ENCODE results near the gene RYR2. TPM values are rescaled to one million over a fixed set of nuclear protein-coding genes. Genes with fewer than 3 reads are reported as not detected.

Gene RYR2
- total RNA-seq, 4 donors from 2014 or later: 0.23 to 4.6 (median 0.89) TPM

DNA sequence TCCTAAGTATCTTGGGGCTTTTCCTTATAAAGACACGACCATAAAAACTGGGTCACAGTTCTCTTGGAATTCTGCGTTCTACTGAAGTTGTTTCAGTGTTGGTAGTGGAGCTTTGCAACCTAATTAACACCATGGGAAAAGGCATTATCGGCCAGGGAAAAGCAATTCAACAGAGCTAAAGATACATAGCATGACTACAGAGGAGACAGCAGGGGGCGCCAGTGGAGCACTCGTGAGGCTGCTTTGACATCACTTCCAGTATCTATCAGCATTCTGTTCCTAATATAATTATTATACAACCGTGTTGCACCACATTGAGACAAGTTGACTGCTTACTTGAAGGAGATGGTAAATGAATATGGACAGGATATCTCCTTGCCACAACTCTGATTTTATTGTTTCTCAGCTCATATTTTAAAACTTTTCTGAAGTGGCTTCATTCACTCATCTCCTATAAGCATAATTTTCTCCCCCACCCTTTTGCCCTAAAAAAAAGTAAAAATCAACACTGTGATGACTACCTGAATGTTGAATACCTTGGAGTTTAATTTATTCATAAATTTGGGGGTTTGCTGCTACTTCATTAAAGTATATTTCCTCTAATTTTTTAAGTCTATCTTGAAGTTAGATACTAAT is 809.3 kb downstream of the RYR2 start:
- DNase-seq: no peak
- Histone ChIP-seq H3K4me1 (no peaks in the 10 kb centered on the region), H3K4me3 (no peak overlapping the region), H3K9me3 (no peaks in the 10 kb centered on the region), H3K36me3 (no peaks in the 10 kb centered on the region), H3K27ac (no peak overlapping the region), H3K27me3 (no peaks in the 10 kb centered on the region)
- TF ChIP-seq POLR2A (IDR thresholded peaks at IDR 0.05): no peak
- TF ChIP-seq, protein P1, sequence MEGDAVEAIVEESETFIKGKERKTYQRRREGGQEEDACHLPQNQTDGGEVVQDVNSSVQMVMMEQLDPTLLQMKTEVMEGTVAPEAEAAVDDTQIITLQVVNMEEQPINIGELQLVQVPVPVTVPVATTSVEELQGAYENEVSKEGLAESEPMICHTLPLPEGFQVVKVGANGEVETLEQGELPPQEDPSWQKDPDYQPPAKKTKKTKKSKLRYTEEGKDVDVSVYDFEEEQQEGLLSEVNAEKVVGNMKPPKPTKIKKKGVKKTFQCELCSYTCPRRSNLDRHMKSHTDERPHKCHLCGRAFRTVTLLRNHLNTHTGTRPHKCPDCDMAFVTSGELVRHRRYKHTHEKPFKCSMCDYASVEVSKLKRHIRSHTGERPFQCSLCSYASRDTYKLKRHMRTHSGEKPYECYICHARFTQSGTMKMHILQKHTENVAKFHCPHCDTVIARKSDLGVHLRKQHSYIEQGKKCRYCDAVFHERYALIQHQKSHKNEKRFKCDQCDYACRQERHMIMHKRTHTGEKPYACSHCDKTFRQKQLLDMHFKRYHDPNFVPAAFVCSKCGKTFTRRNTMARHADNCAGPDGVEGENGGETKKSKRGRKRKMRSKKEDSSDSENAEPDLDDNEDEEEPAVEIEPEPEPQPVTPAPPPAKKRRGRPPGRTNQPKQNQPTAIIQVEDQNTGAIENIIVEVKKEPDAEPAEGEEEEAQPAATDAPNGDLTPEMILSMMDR (IDR thresholded peaks at IDR 0.05): peak in 5 of 6 experiments; percentile 37 to 72 (median 55)
- intact Hi-C loops (cut with DNase I): no loop called here
- WGBS, 2 donors: 9 to 15% methylated on average over 6 of the region's 6 CpGs

DNA sequence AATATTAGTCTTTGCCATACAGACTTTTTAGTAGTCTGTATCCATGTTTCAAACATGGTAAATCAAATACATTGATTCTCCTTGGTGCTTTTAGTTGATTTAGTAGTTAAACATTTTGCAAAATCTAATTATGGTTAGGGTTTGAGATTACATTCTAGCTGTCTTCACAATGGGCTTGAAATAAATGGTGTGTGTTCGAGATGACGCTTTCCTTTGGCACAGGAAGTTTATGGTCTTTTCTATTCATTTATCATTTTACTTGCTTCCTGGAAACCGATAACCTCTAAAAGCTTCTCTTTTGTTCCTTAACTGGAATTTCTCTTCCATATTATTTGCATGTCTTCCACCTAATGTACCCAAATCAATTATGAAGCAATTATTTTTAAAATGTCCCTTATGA is 810.4 kb downstream of the RYR2 start:
- no peaks in the 10 kb centered on the region for H3K9me3 ChIP-seq
- H3K27me3 ChIP-seq: no peaks in the 10 kb centered on the region
- WGBS, 2 donors: 56 to 69% methylated on average over 3 of the region's 3 CpGs
- DNase-seq: no peak
- intact Hi-C loops (cut with DNase I): no loop called here
- H3K4me1 ChIP-seq: no peaks in the 10 kb centered on the region
- no peak overlapping the region for H3K4me3 ChIP-seq
- H3K27ac ChIP-seq: no peak overlapping the region
- no peaks in the 10 kb centered on the region for H3K36me3 ChIP-seq
- TF ChIP-seq, protein P1 (IDR thresholded peaks at IDR 0.05): no peak
- no peak for TF ChIP-seq POLR2A (IDR thresholded peaks at IDR 0.05)

DNA sequence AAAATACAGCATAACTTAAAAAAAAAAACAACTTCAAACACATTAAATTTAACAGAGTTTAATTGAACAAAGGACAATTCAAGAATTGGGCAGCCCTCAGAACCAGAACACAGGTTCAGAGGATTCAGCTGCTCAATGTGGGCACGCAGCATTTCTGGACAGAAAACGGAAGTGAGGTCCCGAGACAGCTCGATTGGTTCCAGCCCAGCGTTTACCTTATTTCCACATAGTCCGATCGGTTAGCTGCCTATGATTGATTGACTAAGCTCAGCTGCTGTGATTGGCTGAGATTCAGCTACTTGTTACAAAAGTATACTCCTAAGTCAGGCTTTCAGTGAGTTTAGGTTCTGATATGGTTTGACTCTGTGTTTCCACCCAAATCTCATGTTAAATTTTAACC is 815.5 kb downstream of the RYR2 start:
- no peaks in the 10 kb centered on the region for H3K36me3 ChIP-seq
- H3K4me3 ChIP-seq: no peak overlapping the region
- TF ChIP-seq, protein P1 (IDR thresholded peaks at IDR 0.05): no peak
- no peak for TF ChIP-seq POLR2A (IDR thresholded peaks at IDR 0.05)
- H3K27ac ChIP-seq: no peak overlapping the region
- H3K4me1 ChIP-seq: no peaks in the 10 kb centered on the region
- no peaks in the 10 kb centered on the region for H3K27me3 ChIP-seq
- intact Hi-C loops (cut with DNase I): no loop called here
- WGBS, 2 donors: 89 to 91% methylated on average over 7 of the region's 7 CpGs
- DNase-seq: no peak
- no peaks in the 10 kb centered on the region for H3K9me3 ChIP-seq

DNA sequence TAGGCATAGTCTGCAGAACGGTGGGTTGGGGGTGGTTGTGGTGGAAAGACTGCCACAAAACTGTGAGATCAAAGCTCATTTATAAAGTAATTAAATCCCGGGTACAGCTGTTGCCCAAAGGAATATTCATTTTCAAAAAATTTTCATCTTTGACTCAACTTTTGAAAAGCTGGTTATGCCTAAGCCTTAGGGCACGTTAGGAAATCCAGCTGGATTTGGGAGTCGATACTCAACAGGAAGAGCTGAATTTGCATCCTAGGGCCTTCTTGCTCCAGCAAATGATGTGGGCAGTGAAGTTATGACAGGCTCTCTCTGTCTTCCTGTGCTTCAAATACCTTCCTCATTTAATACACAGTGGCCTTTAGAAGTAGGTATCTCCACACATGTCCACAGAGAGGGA is 817.0 kb downstream of the RYR2 start:
- Histone ChIP-seq H3K4me1 (peaks cover 0 to under 1% (median 0%) of the 10 kb centered on the region in 3 donors), H3K27ac (no peak overlapping the region), H3K36me3 (no peaks in the 10 kb centered on the region), H3K27me3 (no peaks in the 10 kb centered on the region), H3K4me3 (no peak overlapping the region), H3K9me3 (no peaks in the 10 kb centered on the region)
- DNase-seq: no peak
- TF ChIP-seq POLR2A (IDR thresholded peaks at IDR 0.05): no peak
- TF ChIP-seq, protein P1 (IDR thresholded peaks at IDR 0.05): no peak
- intact Hi-C loops (cut with DNase I): no loop called here
- 17 to 33% methylated on average over 4 of the region's 4 CpGs for WGBS, 2 donors

DNA sequence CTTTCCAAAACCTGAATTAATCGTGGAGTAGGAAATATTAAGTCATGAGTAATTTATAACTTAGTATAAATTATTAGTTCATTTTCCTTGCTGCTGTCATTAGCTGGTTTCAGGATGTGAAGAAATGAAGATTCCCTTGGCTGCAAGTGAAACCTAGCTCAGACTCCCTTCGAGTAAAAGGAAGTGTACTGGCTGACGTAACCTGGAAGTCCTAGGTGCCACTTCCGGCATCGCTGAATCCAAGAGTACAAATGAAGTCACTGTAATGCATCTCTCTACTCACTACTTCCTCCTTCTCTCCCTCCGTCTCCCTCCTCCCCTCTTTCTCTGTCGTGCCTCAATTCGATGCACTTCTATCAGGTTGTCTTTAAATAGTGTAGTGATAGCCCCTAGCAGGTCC is 820.0 kb downstream of the RYR2 start:
- no peak for DNase-seq
- no peak for TF ChIP-seq POLR2A (IDR thresholded peaks at IDR 0.05)
- TF ChIP-seq, protein P1 (IDR thresholded peaks at IDR 0.05): no peak
- Histone ChIP-seq H3K27ac (no peak overlapping the region), H3K9me3 (no peaks in the 10 kb centered on the region), H3K36me3 (no peaks in the 10 kb centered on the region), H3K27me3 (no peaks in the 10 kb centered on the region), H3K4me1 (peaks cover 0 to 8% (median 7%) of the 10 kb centered on the region in 3 donors), H3K4me3 (no peak overlapping the region)
- intact Hi-C loops (cut with DNase I): no loop called here
- WGBS, 2 donors: 68% methylated on average over 8 of the region's 8 CpGs

All from esophagus squamous epithelium (tissue), 5 donors.